Endothelial cell of umbilical vein (primary cell): ENCODE data around the gene POLR2H. TPM values are rescaled to one million over a fixed set of nuclear protein-coding genes. Genes with fewer than 3 reads are reported as not detected.

Experiments used
- BruUV-seq: library from RNA; stranded (reverse); fragments of 400-500 nt; replicated peaks from 2 replicates; lab custom pipeline; 2021; lab: Mats Ljungman, UMichigan
- CTCF ChIA-PET: fragments of 300-600, 350-600 bp; sonication (Branson Sonifier 250); formaldehyde crosslinking; loops from one replicate; lab custom pipeline; 2021; ENCODE audit warnings: antibody characterized with exemption, inconsistent platforms; lab: Charles Lee
- POLR2A ChIA-PET: fragments of 300-600, 350-600 bp; sonication (Branson Sonifier 250); formaldehyde crosslinking; loops from one replicate; lab custom pipeline; 2021; ENCODE audit warnings: antibody characterized with exemption, inconsistent platforms; lab: Charles Lee
- DNase-seq: peaks from one replicate; pipeline ENCODE4 v3.0.0-alpha.2; 2011; ENCODE audit warnings: low read depth, low spot score
- FAIRE-seq: peaks from 2 replicates; lab custom pipeline; 2011; peaks lifted over from hg19 to GRCh38; lab: Jason Lieb, UNC
- H2AFZ ChIP-seq: 2 replicates; pipeline ENCODE4 v1.6.0; 2012; ENCODE audit warnings: low read depth, low read length, control low read depth, inconsistent platforms
- H3K27ac ChIP-seq: 2 replicates; pipeline ENCODE4 v1.5.1; 2011; ENCODE audit warnings: low read depth, mild to moderate bottlenecking, control low read depth, low read length, moderate library complexity; ENCODE audit not compliant: insufficient read depth
- H3K27me3 ChIP-seq, 2 experiments: 2 replicates each; pipeline versions ENCODE4 v1.6.0 to v1.6.1; 2011; ENCODE audit warnings: low read length in 2 of 2, mixed read lengths in 1 of 2; ENCODE audit not compliant: control insufficient read depth in 2 of 2, insufficient read depth in 2 of 2
- H3K36me3 ChIP-seq, 2 experiments: 2 replicates in 1 of 2; 3 replicates in 1 of 2; pipeline ENCODE4 v1.5.1; 2011; ENCODE audit warnings: low read length in 2 of 2, mild to moderate bottlenecking in 1 of 2, moderate library complexity in 1 of 2; ENCODE audit not compliant: control insufficient read depth in 2 of 2, insufficient read depth in 2 of 2; ENCODE audit errors: extremely low read depth in 1 of 2
- H3K4me1 ChIP-seq: 3 replicates; pipeline ENCODE4 v1.5.1; 2011; ENCODE audit warnings: mild to moderate bottlenecking, low read length; ENCODE audit not compliant: control insufficient read depth, insufficient read depth; ENCODE audit errors: extremely low read depth
- H3K4me2 ChIP-seq: 2 replicates; pipeline ENCODE4 v1.6.1; 2011; ENCODE audit warnings: low read length, control low read depth, mixed read lengths; ENCODE audit not compliant: insufficient read depth
- H3K4me3 ChIP-seq, 3 experiments: fragments of 200-600 bp in 1 of 3; sonication (generic), shearing (Covaris generic) in 1 of 3; replicated peaks in 1 of 3; 2 replicates each; pipeline ENCODE4 v1.5.1; 2011 to 2016; ENCODE audit warnings: control low read depth in 3 of 3, low read length in 3 of 3, mild to moderate bottlenecking in 2 of 3, inconsistent platforms in 1 of 3, low read depth in 1 of 3, moderate library complexity in 1 of 3; ENCODE audit not compliant: insufficient read depth in 1 of 3
- H3K79me2 ChIP-seq: 2 replicates; pipeline ENCODE4 v1.6.0; 2012; ENCODE audit warnings: low read length, inconsistent platforms; ENCODE audit not compliant: control insufficient read depth, insufficient read depth
- H3K9ac ChIP-seq: replicated peaks from 2 replicates; pipeline ENCODE3; 2011; ENCODE audit warnings: low read length, control low read depth; ENCODE audit not compliant: insufficient read depth; ENCODE audit errors: extremely low read depth
- H3K9me1 ChIP-seq: replicated peaks from 3 replicates; pipeline ENCODE4 v1.6.0; 2011; ENCODE audit warnings: mild to moderate bottlenecking, low read length; ENCODE audit not compliant: control insufficient read depth, insufficient read depth; ENCODE audit errors: extremely low read depth
- H3K9me3 ChIP-seq: replicated peaks from 2 replicates; pipeline ENCODE4 v1.5.1; 2012; ENCODE audit warnings: low read length, inconsistent platforms; ENCODE audit not compliant: control insufficient read depth, insufficient read depth
- H4K20me1 ChIP-seq: replicated peaks from 2 replicates; pipeline ENCODE3; 2011; ENCODE audit warnings: mild to moderate bottlenecking, low read length; ENCODE audit not compliant: control insufficient read depth, insufficient read depth; ENCODE audit errors: extremely low read depth
- EZH2 ChIP-seq: IDR thresholded peaks from 2 replicates; pipeline ENCODE4 v1.6.1; 2012; ENCODE audit warnings: borderline replicate concordance, low read depth, mild to moderate bottlenecking, moderate library complexity, low read length, inconsistent platforms; ENCODE audit not compliant: severe bottlenecking
- FOS ChIP-seq: IDR thresholded peaks from 2 replicates; pipeline ENCODE4 v1.6.1; 2011; ENCODE audit warnings: mild to moderate bottlenecking, low read length, moderate library complexity, borderline replicate concordance; ENCODE audit not compliant: insufficient read depth
- GATA2 ChIP-seq: IDR thresholded peaks from 2 replicates; pipeline ENCODE4 v1.7.0; 2011; ENCODE audit warnings: low read depth, mild to moderate bottlenecking, moderate library complexity, mixed read lengths, low read length; ENCODE audit not compliant: insufficient read length, insufficient read depth
- JUN ChIP-seq: IDR thresholded peaks from 2 replicates; pipeline ENCODE4 v1.6.1; 2011; ENCODE audit warnings: borderline replicate concordance, low read depth; ENCODE audit not compliant: insufficient read length, insufficient read depth
- MYC ChIP-seq: IDR thresholded peaks from one replicate; pipeline ENCODE4 v1.6.1; 2011; ENCODE audit warnings: mild to moderate bottlenecking, low read depth, low read length
- POLR2A ChIP-seq: IDR thresholded peaks from 2 replicates; pipeline ENCODE4 v1.6.1; 2012; ENCODE audit warnings: low read depth, mild to moderate bottlenecking, control low read depth, low read length
- POLR2AphosphoS5 ChIP-seq: IDR thresholded peaks from 2 replicates; pipeline ENCODE4 v1.6.1; 2012; ENCODE audit warnings: low read depth, mild to moderate bottlenecking, control low read depth, low read length, moderate library complexity; ENCODE audit not compliant: insufficient read depth
- dilution Hi-C: fragments of 300-500 bp; cut with MboI; formaldehyde crosslinking; loops from one replicate; pipeline ENCODE4 v1.15.0; 2019; ENCODE audit warnings: low sequenced_read_pairs; ENCODE audit not compliant: extremely low pct_ligation_motif_present
- intact Hi-C: fragments of 100-400 bp; cut with micrococcal nuclease; formaldehyde crosslinking; loops from one replicate; pipeline ENCODE4 v1.10.0; 2022
- polyA plus RNA-seq, 4 experiments: library from polyadenylated mRNA; depleted of rRNA in 3 of 4; stranded (reverse) in 3 of 4; unstranded in 1 of 4; fragments of >200 nt; gene quantifications; 2 replicates each; pipeline versions ENCODE4 v1.2.1 to v1.2.3, GENCODE V29; 2011 to 2012; ENCODE audit warnings: missing spikeins in 1 of 4
- total RNA-seq: library from RNA; stranded (reverse); gene quantifications from 2 replicates; pipeline ENCODE4 v1.2.3, GENCODE V29; 2021
- TF ChIP-seq, protein P1 (sequence below), 2 donors: IDR thresholded peaks; 1 replicate in 1 of 2; 2 replicates in 1 of 2; pipeline ENCODE4 v1.5.1; 2011; ENCODE audit warnings: low read length in 2 of 2, mild to moderate bottlenecking in 2 of 2, moderate library complexity in 2 of 2, control low read depth in 1 of 2, inconsistent platforms in 1 of 2, low read depth in 1 of 2; ENCODE audit not compliant: insufficient read depth in 1 of 2; ENCODE audit errors: extremely low read depth in 1 of 2
- TF ChIP-seq, protein P2 (sequence below): IDR thresholded peaks from 2 replicates; pipeline ENCODE4 v1.6.1; 2011; ENCODE audit not compliant: insufficient read depth, insufficient read length

The POLR2H gene
- total and polyA plus RNA-seq, 2 donors (not counting 3 experiments of a cell fraction or from before 2014, with no cell fraction given) = 89.0 to 276 TPM

DNA sequence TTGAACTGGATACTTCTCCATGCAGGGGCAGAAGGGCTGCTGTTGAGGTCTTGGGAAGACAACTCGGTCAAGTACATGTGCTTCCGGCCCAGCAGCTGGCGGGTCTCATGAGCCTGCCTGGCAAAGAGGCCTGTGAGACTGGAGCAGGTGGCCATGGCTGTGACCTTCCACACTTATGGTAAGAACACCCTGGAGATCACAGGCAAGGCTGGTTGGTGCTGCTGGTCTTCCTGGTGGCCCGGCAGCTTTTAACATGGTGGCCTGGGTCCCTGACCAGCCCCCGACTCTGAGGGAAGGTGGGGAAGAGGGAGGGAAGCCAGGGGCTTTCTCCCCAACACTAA lies 33.8 kb downstream of the POLR2H start:
- POLR2A ChIA-PET = no interaction called here
- Histone ChIP-seq H3K27ac (no peak overlapping the region), H3K9ac (no peak overlapping the region), H4K20me1 (no peaks in the 10 kb centered on the region), H3K9me1 (no peaks in the 10 kb centered on the region), H3K79me2 (no peaks in the 10 kb centered on the region), H3K4me1 (no peaks in the 10 kb centered on the region), H3K36me3 (no peaks in the 10 kb centered on the region), H3K4me3 (no peak overlapping the region), H3K4me2 (no peak overlapping the region), H2AFZ (no peak overlapping the region), H3K9me3 (no peaks in the 10 kb centered on the region), H3K27me3 (peaks cover 15% of the 10 kb centered on the region in 2 experiments)
- no TSS peak for BruUV-seq
- dilution Hi-C loops = no loop called here
- intact Hi-C loops = no loop called here
- DNase-seq (no peak), FAIRE-seq (no peak)
- TF ChIP-seq GATA2 = no peak
- TF ChIP-seq, protein P1, sequence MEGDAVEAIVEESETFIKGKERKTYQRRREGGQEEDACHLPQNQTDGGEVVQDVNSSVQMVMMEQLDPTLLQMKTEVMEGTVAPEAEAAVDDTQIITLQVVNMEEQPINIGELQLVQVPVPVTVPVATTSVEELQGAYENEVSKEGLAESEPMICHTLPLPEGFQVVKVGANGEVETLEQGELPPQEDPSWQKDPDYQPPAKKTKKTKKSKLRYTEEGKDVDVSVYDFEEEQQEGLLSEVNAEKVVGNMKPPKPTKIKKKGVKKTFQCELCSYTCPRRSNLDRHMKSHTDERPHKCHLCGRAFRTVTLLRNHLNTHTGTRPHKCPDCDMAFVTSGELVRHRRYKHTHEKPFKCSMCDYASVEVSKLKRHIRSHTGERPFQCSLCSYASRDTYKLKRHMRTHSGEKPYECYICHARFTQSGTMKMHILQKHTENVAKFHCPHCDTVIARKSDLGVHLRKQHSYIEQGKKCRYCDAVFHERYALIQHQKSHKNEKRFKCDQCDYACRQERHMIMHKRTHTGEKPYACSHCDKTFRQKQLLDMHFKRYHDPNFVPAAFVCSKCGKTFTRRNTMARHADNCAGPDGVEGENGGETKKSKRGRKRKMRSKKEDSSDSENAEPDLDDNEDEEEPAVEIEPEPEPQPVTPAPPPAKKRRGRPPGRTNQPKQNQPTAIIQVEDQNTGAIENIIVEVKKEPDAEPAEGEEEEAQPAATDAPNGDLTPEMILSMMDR (IDR thresholded peaks at IDR 0.05; ENCODE audit: extremely low read depth in 1 of 2, insufficient read depth in 1 of 2, low read depth in 1 of 2, low read length in 2 of 2) = no peak
- TF ChIP-seq MYC = no peak
- TF ChIP-seq EZH2 = no peak
- no peak for TF ChIP-seq POLR2AphosphoS5
- TF ChIP-seq FOS = no peak
- no peak for TF ChIP-seq POLR2A
- no peak for TF ChIP-seq JUN
- TF ChIP-seq, protein P2, sequence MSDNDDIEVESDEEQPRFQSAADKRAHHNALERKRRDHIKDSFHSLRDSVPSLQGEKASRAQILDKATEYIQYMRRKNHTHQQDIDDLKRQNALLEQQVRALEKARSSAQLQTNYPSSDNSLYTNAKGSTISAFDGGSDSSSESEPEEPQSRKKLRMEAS = no peak
- CTCF ChIA-PET = no interaction called here
